KMS-11 (cell line): ENCODE measurements around the gene CEMIP.
A peak's percentile ranks its signal among the peaks of the same experiment; 100 is the strongest.

Source experiments
- H2AFZ ChIP-seq: fragments of 200-600 bp; sonication (generic); 2 replicates; pipeline ENCODE4 v1.6.1; 2016; ENCODE audit warnings: antibody characterized with exemption, mixed run types, low read depth
- H3K27ac ChIP-seq: fragments of 200-600 bp; sonication (generic); 2 replicates; pipeline ENCODE4 v1.6.1; 2016; ENCODE audit warnings: mild to moderate bottlenecking, mixed run types
- H3K27me3 ChIP-seq: fragments of 200-600 bp; sonication (generic); 2 replicates; pipeline ENCODE4 v1.6.1; 2017; ENCODE audit warnings: mild to moderate bottlenecking, low read depth, mixed run types, moderate library complexity; ENCODE audit not compliant: insufficient read depth
- H3K36me3 ChIP-seq: fragments of 200-600 bp; sonication (generic); 2 replicates; pipeline ENCODE4 v1.6.1; 2017; ENCODE audit warnings: mild to moderate bottlenecking, mixed run types; ENCODE audit not compliant: insufficient read depth
- H3K4me1 ChIP-seq: fragments of 200-600 bp; sonication (generic); 2 replicates; pipeline ENCODE4 v1.6.1; 2016; ENCODE audit warnings: mild to moderate bottlenecking, low read depth, mixed run types; ENCODE audit not compliant: poor library complexity, severe bottlenecking
- H3K4me2 ChIP-seq: fragments of 200-600 bp; sonication (generic); 2 replicates; pipeline ENCODE4 v1.7.0; 2016; ENCODE audit warnings: mild to moderate bottlenecking, mixed run types
- H3K4me3 ChIP-seq: fragments of 200-600 bp; sonication (generic); IDR thresholded peaks from 2 replicates; pipeline ENCODE4 v1.6.1; 2017; ENCODE audit warnings: low read depth, low read length, mixed read lengths; ENCODE audit not compliant: insufficient read depth
- H3K79me2 ChIP-seq: fragments of 200-600 bp; sonication (generic); 2 replicates; pipeline ENCODE4 v1.6.1; 2016; ENCODE audit warnings: low read depth, mixed run types; ENCODE audit not compliant: insufficient read depth
- H3K9ac ChIP-seq: fragments of 200-600 bp; sonication (generic); 2 replicates; pipeline ENCODE4 v1.6.1; 2016; ENCODE audit warnings: mild to moderate bottlenecking, mixed run types
- H4K20me1 ChIP-seq: fragments of 200-600 bp; sonication (generic); 2 replicates; pipeline ENCODE4 v1.6.1; 2016; ENCODE audit warnings: mild to moderate bottlenecking, mixed run types; ENCODE audit not compliant: insufficient read depth
- CTCF ChIP-seq: fragments of 200-600 bp; sonication (generic); conservative IDR thresholded peaks from 2 replicates; pipeline ENCODE4 v1.6.1; 2017; ENCODE audit warnings: low read depth, mild to moderate bottlenecking, antibody characterized with exemption, low read length, moderate library complexity, mixed read lengths

CEMIP gene

GRCh38 chr15:80967451-80967850 lies 188.3 kb downstream of the CEMIP start:
- Histone ChIP-seq H2AFZ (no peak overlapping the region), H3K9ac (no peak overlapping the region), H3K36me3 (no peaks in the 10 kb centered on the region), H3K4me1 (peaks cover 12% of the 10 kb centered on the region), H4K20me1 (no peaks in the 10 kb centered on the region), H3K27ac (no peak overlapping the region), H3K79me2 (no peaks in the 10 kb centered on the region), H3K4me3 (no peak overlapping the region), H3K27me3 (no peaks in the 10 kb centered on the region), H3K4me2 (no peak overlapping the region)
- no peak for TF ChIP-seq CTCF

- Histone ChIP-seq H3K9ac (no peak overlapping the region), H3K4me3 (no peak overlapping the region), H3K27me3 (no peaks in the 10 kb centered on the region), H3K36me3 (no peaks in the 10 kb centered on the region), H3K4me2 (no peak overlapping the region), H2AFZ (no peak overlapping the region), H3K27ac (no peak overlapping the region), H3K79me2 (no peaks in the 10 kb centered on the region), H4K20me1 (no peaks in the 10 kb centered on the region), H3K4me1 (peaks cover 6% of the 10 kb centered on the region)
- TF ChIP-seq CTCF = no peak
These were observed 188.9 kb downstream of the CEMIP start for GRCh38 chr15:80967991-80968510.

GRCh38 chr15:80969316-80969715 lies 190.1 kb downstream of the CEMIP start:
- Histone ChIP-seq H3K4me3 (no peak overlapping the region), H3K4me1 (no peaks in the 10 kb centered on the region), H4K20me1 (peaks cover 4% of the 10 kb centered on the region; the same call in 1 of the 2 replicates), H3K4me2 (no peak overlapping the region), H3K9ac (no peak overlapping the region), H3K27me3 (no peaks in the 10 kb centered on the region), H3K79me2 (no peaks in the 10 kb centered on the region), H3K36me3 (no peaks in the 10 kb centered on the region), H2AFZ (no peak overlapping the region), H3K27ac (no peak overlapping the region)
- TF ChIP-seq CTCF = no peak

GRCh38 chr15:80970018-80970657 lies 191.0 kb downstream of the CEMIP start:
- no peak overlapping the region for H2AFZ ChIP-seq
- H4K20me1 ChIP-seq = peaks cover 4% of the 10 kb centered on the region; the same call in 1 of the 2 replicates
- H3K27me3 ChIP-seq = no peaks in the 10 kb centered on the region

More at GRCh38 chr15:80970018-80970657, 191.0 kb downstream of the CEMIP start:
- H3K79me2 ChIP-seq = no peaks in the 10 kb centered on the region
- no peak overlapping the region for H3K27ac ChIP-seq
- H3K4me2 ChIP-seq = no peak overlapping the region
- TF ChIP-seq CTCF = peak; percentile 94
- H3K4me3 ChIP-seq = no peak overlapping the region
- no peaks in the 10 kb centered on the region for H3K36me3 ChIP-seq
- no peaks in the 10 kb centered on the region for H3K4me1 ChIP-seq
- H3K9ac ChIP-seq = no peak overlapping the region
